Tibial nerve (tissue), 4 donors: ENCODE results near the gene APOBEC4. TPM values are rescaled to one million over a fixed set of nuclear protein-coding genes. Genes with fewer than 3 reads are reported as not detected.

ENCODE experiments used
- DNase-seq, 2 donors: peaks; one replicate each; pipeline ENCODE4 v3.0.0-alpha.2; 2019; ENCODE audit warnings: low spot score in 2 of 2
- H3K27ac ChIP-seq, 4 donors: fragments of 200-600 bp; sonication (generic) in 3 of 4; one replicate each; pipeline ENCODE4 v1.5.1; 2017 to 2019; ENCODE audit warnings: mild to moderate bottlenecking in 1 of 4
- H3K27me3 ChIP-seq, 2 donors: fragments of 200-600 bp; sonication (generic) in 1 of 2; one replicate each; pipeline versions ENCODE4 v1.5.1 to v1.6.0; 2017 to 2019
- H3K36me3 ChIP-seq, 3 donors: fragments of 200-600 bp; sonication (generic); one replicate each; pipeline ENCODE4 v1.5.1; 2018 to 2019
- H3K4me1 ChIP-seq, 4 donors: fragments of 200-600 bp; sonication (generic) in 3 of 4; one replicate each; pipeline ENCODE4 v1.5.1; 2017 to 2019
- H3K4me3 ChIP-seq, 4 donors: fragments of 200-600 bp; sonication (generic) in 3 of 4; one replicate each; pipeline ENCODE4 v1.5.1; 2017 to 2019; ENCODE audit warnings: mild to moderate bottlenecking in 1 of 4, moderate library complexity in 1 of 4
- H3K9me3 ChIP-seq, 4 donors: fragments of 200-600 bp; sonication (generic) in 3 of 4; one replicate each; pipeline ENCODE4 v1.5.1; 2017 to 2019
- CTCF ChIP-seq, 5 experiments: fragments of 200-600 bp in 3 of 5; fragments of 450-650 bp in 2 of 5; sonication (generic) in 3 of 5; IDR thresholded peaks; one replicate each; pipeline ENCODE4 v1.5.1; 2016 to 2019; ENCODE audit warnings: antibody characterized with exemption in 5 of 5, mild to moderate bottlenecking in 3 of 5, moderate library complexity in 2 of 5
- EP300 ChIP-seq, 2 donors: sonication (generic); formaldehyde crosslinking; IDR thresholded peaks; one replicate each; pipeline ENCODE4 v1.6.1; 2017; ENCODE audit warnings: antibody characterized with exemption in 2 of 2, mild to moderate bottlenecking in 1 of 2
- POLR2A ChIP-seq, 2 donors: fragments of 450-650 bp; IDR thresholded peaks; one replicate each; pipeline ENCODE4 v1.6.1; 2017; ENCODE audit warnings: antibody characterized with exemption in 2 of 2, mild to moderate bottlenecking in 2 of 2, moderate library complexity in 2 of 2
- WGBS, 2 donors: methylation state at CpG; one replicate each; pipeline ENCODE4 v1.1.5; 2018; 5-methylcytosine and 5-hydroxymethylcytosine counted together
- total RNA-seq, 4 donors: library from RNA; depleted of rRNA; stranded (reverse); fragments of >200 nt; gene quantifications; one replicate each; pipeline ENCODE4 v1.1.0, GENCODE V29; 2016

Gene APOBEC4
- total RNA-seq, 4 donors from 2014 or later, result not detected

- TF ChIP-seq POLR2A (IDR thresholded peaks at IDR 0.05) (no peak), EP300 (IDR thresholded peaks at IDR 0.05) (no peak), CTCF (IDR thresholded peaks at IDR 0.05) (no peak)
- peaks cover 0 to 33% (median 2%) of the 10 kb centered on the region in 4 donors for H3K4me1 ChIP-seq
- no peaks in the 10 kb centered on the region for H3K27me3 ChIP-seq
- H3K4me3 ChIP-seq, result no peak overlapping the region
- no peaks in the 10 kb centered on the region for H3K36me3 ChIP-seq
- no peak for DNase-seq
- H3K27ac ChIP-seq, result no peak overlapping the region
- no peaks in the 10 kb centered on the region for H3K9me3 ChIP-seq
Observed at GRCh38 chr1:183654706-183655105, 1.6 kb upstream of the APOBEC4 start.

- Histone ChIP-seq H3K9me3 (no peaks in the 10 kb centered on the region), H3K27me3 (no peaks in the 10 kb centered on the region), H3K36me3 (no peaks in the 10 kb centered on the region), H3K4me3 (no peak overlapping the region), H3K4me1 (peaks cover 0 to 33% (median 2%) of the 10 kb centered on the region in 4 donors), H3K27ac (no peak overlapping the region)
- no peak for DNase-seq
- TF ChIP-seq POLR2A (IDR thresholded peaks at IDR 0.05), result no peak
- TF ChIP-seq CTCF (IDR thresholded peaks at IDR 0.05), result no peak
- TF ChIP-seq EP300 (IDR thresholded peaks at IDR 0.05), result no peak
- 73 to 91% methylated on average over 4 of the region's 4 CpGs for WGBS, 2 donors
Observed at GRCh38 chr1:183653876-183654451, 848 bp upstream of the APOBEC4 start.

- H3K27ac ChIP-seq, result no peak overlapping the region
- H3K4me3 ChIP-seq, result no peak overlapping the region
- TF ChIP-seq POLR2A (IDR thresholded peaks at IDR 0.05), result no peak
- TF ChIP-seq CTCF (IDR thresholded peaks at IDR 0.05), result no peak
- no peak for TF ChIP-seq EP300 (IDR thresholded peaks at IDR 0.05)
- H3K4me1 ChIP-seq, result peaks cover 0 to 33% (median 2%) of the 10 kb centered on the region in 4 donors
- no peaks in the 10 kb centered on the region for H3K9me3 ChIP-seq
- no peak for DNase-seq
- no peaks in the 10 kb centered on the region for H3K36me3 ChIP-seq
- WGBS, 2 donors, result 91 to 94% methylated on average over 3 of the region's 3 CpGs
- no peaks in the 10 kb centered on the region for H3K27me3 ChIP-seq
Observed at GRCh38 chr1:183653462-183653794, 312 bp upstream of the APOBEC4 start.

- 78 to 81% methylated on average over 1 of the region's 1 CpG for WGBS, 2 donors
- DNase-seq, result no peak
Observed at GRCh38 chr1:183652107-183652506, 1.0 kb downstream of the APOBEC4 start.

GRCh38 chr1:183651612-183652011, 1.5 kb downstream of the APOBEC4 start:
- Histone ChIP-seq H3K4me3 (no peak overlapping the region), H3K36me3 (no peaks in the 10 kb centered on the region), H3K4me1 (peaks cover 0 to 45% (median 2%) of the 10 kb centered on the region in 4 donors), H3K9me3 (no peaks in the 10 kb centered on the region), H3K27me3 (no peaks in the 10 kb centered on the region), H3K27ac (no peak overlapping the region)
- 83% methylated on average over 5 of the region's 5 CpGs for WGBS, 2 donors
- DNase-seq, result no peak
- no peak for TF ChIP-seq EP300 (IDR thresholded peaks at IDR 0.05)
- no peak for TF ChIP-seq POLR2A (IDR thresholded peaks at IDR 0.05)
- no peak for TF ChIP-seq CTCF (IDR thresholded peaks at IDR 0.05)

More at GRCh38 chr1:183652107-183652506, 1.0 kb downstream of the APOBEC4 start:
- Histone ChIP-seq H3K4me3 (no peak overlapping the region), H3K9me3 (no peaks in the 10 kb centered on the region), H3K4me1 (peaks cover 0 to 41% (median 2%) of the 10 kb centered on the region in 4 donors), H3K36me3 (no peaks in the 10 kb centered on the region), H3K27me3 (no peaks in the 10 kb centered on the region), H3K27ac (no peak overlapping the region)
- TF ChIP-seq POLR2A (IDR thresholded peaks at IDR 0.05), result no peak
- no peak for TF ChIP-seq CTCF (IDR thresholded peaks at IDR 0.05)
- no peak for TF ChIP-seq EP300 (IDR thresholded peaks at IDR 0.05)
